ENCODE results near the gene KIF2C.
"Not testable (repeated sequence)": the region's sequence is repeated elsewhere in the genome, so short reads cannot be mapped to it uniquely, and the experiment has no call there.

Gene KIF2C

GRCh38 chr1:44739307-44740178 is at the start of gene KIF2C:
Gene KIF2C, plus strand, starts transcription at chr1:44739837. Its CDS starts 96 bp downstream, at chr1:44739933.
- DNase-seq (ENCODE audit: low read depth in 2 of 2, low spot score in 1 of 2): peak; percentile 95

- DNase-seq (ENCODE audit: low read depth in 2 of 2, low spot score in 1 of 2): no peak
Measured at GRCh38 chr1:44693159-44693558, 46.5 kb upstream of the KIF2C start.

GRCh38 chr1:44693900-44694299 is 45.7 kb upstream of the KIF2C start:
- DNase-seq (ENCODE audit: low read depth in 2 of 2, low spot score in 1 of 2): no peak

GRCh38 chr1:44694863-44695478 is 44.7 kb upstream of the KIF2C start:
- DNase-seq (ENCODE audit: low read depth in 2 of 2, low spot score in 1 of 2): no peak

GRCh38 chr1:44695671-44696070 is 44.0 kb upstream of the KIF2C start:
- no peak for DNase-seq (ENCODE audit: low read depth in 2 of 2, low spot score in 1 of 2)

GRCh38 chr1:44696101-44696500 is 43.5 kb upstream of the KIF2C start:
- no peak for DNase-seq (ENCODE audit: low read depth in 2 of 2, low spot score in 1 of 2)

- no peak for DNase-seq (ENCODE audit: low read depth in 2 of 2, low spot score in 1 of 2)
Measured at GRCh38 chr1:44696789-44697345, 42.8 kb upstream of the KIF2C start.

- no peak for DNase-seq (ENCODE audit: low read depth in 2 of 2, low spot score in 1 of 2)
Measured at GRCh38 chr1:44698138-44698537, 41.5 kb upstream of the KIF2C start.

GRCh38 chr1:44699375-44699774 is 40.3 kb upstream of the KIF2C start:
- DNase-seq (ENCODE audit: low read depth in 2 of 2, low spot score in 1 of 2): not testable (repeated sequence)

- DNase-seq (ENCODE audit: low read depth in 2 of 2, low spot score in 1 of 2): no peak
Measured at GRCh38 chr1:44700573-44700972, 39.1 kb upstream of the KIF2C start.

- no peak for DNase-seq (ENCODE audit: low read depth in 2 of 2, low spot score in 1 of 2)
Measured at GRCh38 chr1:44701141-44701573, 38.5 kb upstream of the KIF2C start.

- no peak for DNase-seq (ENCODE audit: low read depth in 2 of 2, low spot score in 1 of 2)
Measured at GRCh38 chr1:44705470-44705869, 34.2 kb upstream of the KIF2C start.

GRCh38 chr1:44705938-44706337 is 33.7 kb upstream of the KIF2C start:
- DNase-seq (ENCODE audit: low read depth in 2 of 2, low spot score in 1 of 2): no peak

GRCh38 chr1:44707112-44707881 is 32.3 kb upstream of the KIF2C start:
- DNase-seq (ENCODE audit: low read depth in 2 of 2, low spot score in 1 of 2): no peak

GRCh38 chr1:44707959-44708831 is 31.4 kb upstream of the KIF2C start:
- DNase-seq (ENCODE audit: low read depth in 2 of 2, low spot score in 1 of 2): no peak

GRCh38 chr1:44713321-44713781 is 26.3 kb upstream of the KIF2C start:
- DNase-seq (ENCODE audit: low read depth in 2 of 2, low spot score in 1 of 2): no peak

GRCh38 chr1:44714532-44714931 is 25.1 kb upstream of the KIF2C start:
- DNase-seq (ENCODE audit: low read depth in 2 of 2, low spot score in 1 of 2): no peak

- DNase-seq (ENCODE audit: low read depth in 2 of 2, low spot score in 1 of 2): peak in 1 of 2 donors; percentile 41
Measured at GRCh38 chr1:44714944-44715571, 24.6 kb upstream of the KIF2C start.

- no peak for DNase-seq (ENCODE audit: low read depth in 2 of 2, low spot score in 1 of 2)
Measured at GRCh38 chr1:44717156-44717555, 22.5 kb upstream of the KIF2C start.

GRCh38 chr1:44717653-44718052 is 22.0 kb upstream of the KIF2C start:
- no peak for DNase-seq (ENCODE audit: low read depth in 2 of 2, low spot score in 1 of 2)

Data from stimulated activated CD8-positive, alpha-beta memory T cell treated with anti-CD3 and anti-CD28 coated beads, Interleukin-4, amount 100 ng/mL, for 4 hours (primary cell).